ENCODE data around the gene MLH3.
"Not testable (repeated sequence)": the region's sequence is repeated elsewhere in the genome, so short reads cannot be mapped to it uniquely, and the experiment has no call there.

Gene MLH3

GRCh38 chr14:75050852-75051555, at the start of gene MLH3:
Gene MLH3, minus strand, starts transcription at chr14:75051467. Its CDS starts 1,812 bp downstream, at chr14:75049655.
- DNase-seq (peak; percentile 84), ATAC-seq (peak; percentile 52)

DNA sequence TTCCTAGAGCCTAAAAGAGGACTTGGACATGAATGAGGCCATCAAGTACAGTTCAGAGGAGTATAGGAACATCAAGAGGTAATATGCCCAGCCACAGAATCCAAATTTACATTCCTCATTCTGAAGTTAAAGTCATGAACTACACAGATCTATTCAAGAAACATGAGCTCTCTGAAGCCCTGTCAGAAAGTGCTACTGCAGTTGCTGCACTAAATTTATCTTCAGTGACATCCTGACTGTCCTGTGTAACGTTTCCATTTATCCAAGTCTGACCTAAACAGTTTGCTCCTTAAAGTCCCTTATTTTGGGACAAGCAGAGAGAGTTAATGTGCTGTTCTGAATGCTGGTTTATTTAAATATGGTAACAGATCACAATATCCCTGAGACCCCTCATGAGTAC, 47.4 kb upstream of the MLH3 start:
- no peak for ATAC-seq

DNA sequence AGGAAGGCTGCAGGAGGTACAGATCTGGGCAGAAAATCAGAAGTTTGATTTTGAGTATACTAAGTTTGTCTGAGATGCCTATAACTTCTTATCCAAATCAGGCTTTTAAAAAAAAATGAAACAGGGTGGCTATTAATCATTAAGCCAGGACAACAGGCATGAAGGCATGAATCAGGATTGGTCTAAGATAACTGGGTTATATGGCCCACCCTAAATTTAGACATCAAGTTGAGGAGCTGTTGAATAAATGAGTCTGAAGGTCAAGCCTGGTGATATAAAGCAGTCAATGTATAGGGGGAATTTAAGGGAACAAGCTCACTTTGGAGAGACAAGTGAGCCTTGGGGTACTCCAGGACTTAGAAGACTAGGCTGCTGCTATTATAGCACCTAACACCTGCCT, 46.9 kb upstream of the MLH3 start:
- DNase-seq = no peak
- ATAC-seq = no peak

More for the DNA sequence above, 47.4 kb upstream of the MLH3 start:
- DNase-seq = no peak

- no peak for DNase-seq
- no peak for ATAC-seq
Measured at GRCh38 chr14:75096959-75097358, 45.7 kb upstream of the MLH3 start.

- DNase-seq (no peak), ATAC-seq (no peak)
Measured at GRCh38 chr14:75095690-75096089, 44.4 kb upstream of the MLH3 start.

- DNase-seq (no peak), ATAC-seq (no peak)
Measured at GRCh38 chr14:75094896-75095295, 43.6 kb upstream of the MLH3 start.

DNA sequence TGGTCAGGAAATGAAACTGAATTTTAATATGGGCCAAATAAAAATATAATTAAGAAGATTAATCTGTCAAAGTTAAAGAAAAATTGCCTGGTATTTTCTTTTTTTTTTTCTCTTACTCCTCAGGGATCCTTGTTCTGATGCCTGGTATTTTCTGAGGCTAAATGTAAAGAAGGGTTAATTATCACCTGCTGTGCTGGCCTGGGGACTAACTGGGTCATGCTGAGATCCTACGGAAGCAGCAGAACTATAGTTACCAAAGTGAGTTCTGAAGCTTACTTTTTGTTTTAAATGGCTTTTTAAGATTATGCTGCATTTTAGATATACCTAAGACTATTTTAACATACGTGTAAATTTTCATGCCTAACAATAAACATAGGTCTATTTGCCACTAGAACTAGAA, 41.4 kb upstream of the MLH3 start:
- ATAC-seq = no peak
- DNase-seq = no peak

GRCh38 chr14:75091251-75091650, 40.0 kb upstream of the MLH3 start:
- DNase-seq (no peak), ATAC-seq (no peak)

DNA sequence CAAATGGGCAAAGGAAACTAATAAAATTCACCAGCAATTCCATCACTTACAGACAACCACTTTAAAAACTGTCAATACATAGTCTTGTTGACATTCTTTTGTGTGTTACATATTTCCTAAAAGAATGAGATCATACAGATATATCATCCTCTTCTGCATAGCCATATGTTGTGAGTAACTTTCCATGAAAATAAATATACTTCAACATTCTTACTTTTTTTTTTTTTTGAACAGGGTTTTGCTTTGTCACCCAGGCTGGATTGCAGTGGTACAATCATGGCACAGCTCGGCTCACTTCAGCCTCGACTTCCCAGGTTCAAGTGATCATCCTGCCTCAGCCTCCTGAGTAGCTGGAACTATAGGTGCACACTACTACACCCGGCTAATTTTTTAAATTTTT, 39.1 kb upstream of the MLH3 start:
- ATAC-seq = no peak

DNA sequence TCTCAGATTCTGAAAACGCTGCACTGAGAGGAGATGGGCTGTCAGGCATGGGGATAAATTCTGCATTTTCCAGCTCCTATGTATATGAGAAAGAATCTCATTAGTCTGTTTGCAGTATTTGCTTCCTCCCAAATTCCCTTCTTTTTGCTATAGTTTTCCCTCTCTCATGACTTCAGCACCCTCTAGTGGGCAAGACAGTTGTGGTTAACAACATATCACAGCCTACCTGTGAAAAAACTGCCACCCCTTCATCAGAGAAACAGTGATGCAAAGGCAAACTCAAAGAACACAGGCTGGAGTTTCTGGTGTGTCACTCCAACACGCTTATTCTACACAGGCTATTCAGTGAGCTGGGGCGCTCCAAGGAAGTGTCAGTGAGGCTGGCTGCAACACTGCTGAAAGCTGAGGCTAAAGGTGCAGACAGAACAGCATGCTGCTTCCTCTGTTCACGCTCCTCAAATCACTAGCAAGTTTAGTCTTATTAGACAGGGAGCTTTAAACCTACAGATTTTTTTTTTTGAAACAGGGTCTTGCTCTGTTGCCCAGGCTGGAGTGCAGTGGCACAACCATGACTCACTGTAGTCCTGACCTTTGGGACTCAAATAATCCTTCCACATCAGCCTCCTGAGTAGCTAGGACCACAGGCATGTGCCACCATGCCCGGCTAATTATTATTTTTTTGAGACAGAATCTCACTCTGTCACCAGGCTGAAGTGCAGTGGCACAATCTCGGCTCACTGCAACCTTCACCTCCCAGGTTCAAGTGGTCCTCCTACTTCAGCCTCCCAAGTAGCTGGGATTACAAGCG, 37.5 kb upstream of the MLH3 start:
- ATAC-seq (peak; percentile 40), DNase-seq (peak; percentile 40)

More for the DNA sequence above, 39.1 kb upstream of the MLH3 start:
- no peak for DNase-seq

DNA sequence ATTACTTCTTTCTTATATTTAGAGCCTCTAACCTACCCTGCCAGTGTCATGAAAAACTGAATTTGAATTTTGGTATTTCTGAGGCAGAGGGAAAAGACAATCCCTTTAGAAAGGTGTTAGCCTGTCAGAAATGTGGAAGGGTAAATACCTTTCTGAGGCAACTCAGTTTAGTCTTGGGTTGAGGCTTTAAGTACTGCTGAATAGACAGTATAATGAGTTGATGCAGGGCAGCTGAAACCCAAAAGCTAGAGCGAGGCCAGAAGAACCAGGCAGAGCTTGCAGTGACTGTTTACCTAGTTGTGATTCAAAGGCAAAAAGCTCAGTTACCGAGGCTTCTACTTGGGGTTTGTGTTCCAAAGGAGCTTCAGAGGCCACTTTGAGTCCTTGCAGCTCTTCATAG, 36.9 kb upstream of the MLH3 start:
- ATAC-seq (no peak), DNase-seq (no peak)

DNA sequence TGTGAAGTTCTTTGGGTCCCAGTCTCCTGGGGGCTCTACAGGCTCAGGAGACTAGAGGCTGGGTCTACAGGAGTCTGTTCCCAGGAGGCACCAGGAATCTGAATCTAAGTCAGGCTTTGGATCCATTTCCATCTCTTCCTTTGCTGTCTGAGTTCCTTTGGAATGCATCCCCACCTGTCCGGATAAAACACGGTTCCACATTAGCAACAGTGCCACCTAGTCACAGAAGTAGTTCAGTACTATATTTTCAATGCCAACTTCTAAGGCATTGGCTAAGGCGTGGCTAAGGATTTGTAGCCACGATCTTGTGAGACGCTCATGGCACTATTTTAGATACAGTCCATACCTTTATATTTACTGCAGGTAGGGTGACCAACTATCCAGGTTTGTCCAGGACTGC, 33.2 kb upstream of the MLH3 start:
- DNase-seq (no peak), ATAC-seq (no peak)

DNA sequence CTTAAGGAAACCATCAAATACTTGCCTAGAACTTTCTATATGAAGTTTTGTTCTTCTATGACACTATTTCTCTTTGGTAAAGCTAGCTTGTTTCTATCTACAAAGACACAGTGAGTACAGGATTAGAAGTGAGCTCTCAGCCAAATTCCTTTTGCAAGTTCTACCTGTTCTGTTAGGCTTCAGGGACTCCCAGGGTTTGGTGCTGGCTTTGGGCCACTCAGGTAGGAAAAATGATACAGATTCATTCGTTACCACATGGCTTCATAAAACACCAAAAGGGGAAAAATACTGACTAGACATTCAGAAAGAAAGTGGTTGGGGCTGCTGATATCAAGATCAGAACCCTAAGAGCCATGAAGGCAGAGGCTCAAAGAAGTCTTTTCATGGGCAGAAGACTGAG, 32.0 kb upstream of the MLH3 start:
- ATAC-seq (no peak), DNase-seq (no peak)

- no peak for ATAC-seq
- DNase-seq = no peak
Measured at GRCh38 chr14:75081660-75082229, 30.5 kb upstream of the MLH3 start.

DNA sequence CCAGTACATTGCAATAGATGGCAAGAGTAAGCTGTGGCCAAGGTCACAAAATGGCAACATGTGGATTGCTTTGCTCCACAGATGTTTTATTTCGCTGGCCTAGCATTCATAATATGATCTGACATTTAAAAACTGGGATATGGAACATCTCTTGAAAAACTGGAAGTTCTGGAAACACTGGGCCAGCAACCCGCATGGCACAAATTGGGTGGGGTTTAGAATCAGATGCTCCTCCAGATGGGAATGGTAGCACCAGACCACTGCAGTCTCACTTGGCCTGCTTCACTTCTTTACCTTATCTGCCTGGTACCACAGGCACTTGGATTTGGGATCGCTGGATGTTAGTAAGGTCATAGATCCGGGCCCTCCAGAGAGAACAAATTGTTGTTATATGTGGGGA, 28.3 kb upstream of the MLH3 start:
- DNase-seq (no peak), ATAC-seq (no peak)

DNA sequence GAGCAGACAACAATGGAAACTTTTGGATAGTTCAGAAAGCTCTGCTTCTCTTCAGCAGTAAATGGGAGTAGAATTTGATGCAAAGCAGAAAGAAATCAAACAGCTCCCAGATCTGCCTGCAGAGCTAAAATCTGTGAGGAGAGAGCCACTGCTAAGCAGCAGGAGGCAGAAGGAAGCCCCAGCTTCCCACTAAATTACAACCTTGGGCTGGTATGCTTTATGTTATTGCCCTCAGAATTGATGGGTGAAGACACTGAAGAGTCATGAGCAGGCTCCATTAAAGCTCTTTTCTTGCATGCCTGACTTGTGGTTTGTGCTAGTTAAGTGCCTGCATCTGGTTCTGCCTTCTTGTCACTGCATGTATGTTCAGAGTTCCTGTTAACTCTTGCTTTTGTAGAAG, 26.5 kb upstream of the MLH3 start:
- no peak for ATAC-seq
- DNase-seq = no peak

- no peak for DNase-seq
- ATAC-seq = no peak
Measured at GRCh38 chr14:75070383-75070782, 19.1 kb upstream of the MLH3 start.

DNA sequence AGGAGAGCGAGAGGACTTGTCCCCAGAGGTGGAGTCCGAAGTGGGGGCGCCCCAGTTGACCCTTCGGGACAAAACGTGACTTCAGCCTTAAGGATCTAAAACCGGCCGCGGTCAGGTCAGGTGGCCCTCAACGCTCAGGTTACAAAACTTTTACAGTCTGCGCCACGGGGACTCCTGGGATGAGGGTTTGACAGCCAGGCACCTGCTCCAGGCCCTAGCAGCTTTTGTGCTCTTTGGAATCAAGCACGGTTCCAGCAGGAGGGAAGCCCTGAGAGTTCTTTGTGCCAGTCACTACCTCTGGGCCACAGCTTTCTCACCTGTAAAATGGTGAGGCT, 18.5 kb upstream of the MLH3 start:
- no peak for DNase-seq
- no peak for ATAC-seq

GRCh38 chr14:75069121-75069810, 18.0 kb upstream of the MLH3 start, which contains the start of gene ZC2HC1C:
Gene ZC2HC1C, plus strand, starts transcription at chr14:75069641. Its CDS starts 933 bp downstream, at chr14:75070574.
- DNase-seq (peak; percentile 84), ATAC-seq (peak; percentile 92)

DNA sequence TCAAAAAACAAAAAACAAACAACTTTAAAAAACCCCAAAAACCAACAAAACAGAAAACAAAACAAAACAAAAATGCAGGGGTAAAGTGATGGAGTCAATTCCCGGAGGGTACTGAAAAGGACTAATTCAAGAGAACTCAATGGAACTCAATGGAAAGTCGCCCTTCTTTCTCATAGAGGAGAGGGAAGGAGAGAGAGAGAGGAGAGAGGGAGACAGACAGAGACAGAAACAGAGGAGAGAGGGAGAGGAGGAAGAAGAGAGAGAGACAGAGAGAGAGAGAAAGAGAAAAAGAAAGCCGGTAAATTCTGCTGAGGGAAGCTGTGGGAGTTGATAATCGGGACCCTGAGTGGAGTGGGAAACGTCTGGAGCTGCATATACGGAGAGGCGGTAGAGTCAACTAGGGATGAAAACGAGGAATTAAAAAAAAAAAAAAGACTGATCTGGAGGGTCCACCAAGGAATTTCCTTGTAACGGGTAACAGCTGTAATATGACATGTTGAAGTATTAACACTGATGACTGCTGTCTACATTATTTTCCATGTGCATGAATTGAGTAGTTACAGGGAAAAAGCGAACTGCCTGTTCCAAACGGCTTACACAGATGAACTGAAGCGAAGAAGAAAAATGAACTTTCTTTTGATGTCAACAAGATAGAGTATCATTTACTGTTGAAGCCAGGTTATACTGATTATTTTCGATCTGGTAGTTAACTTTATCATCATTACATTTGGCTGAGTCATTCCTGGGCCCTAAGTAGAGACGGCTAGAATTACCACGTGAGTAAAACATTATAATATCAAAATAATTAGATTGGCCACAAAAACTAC, 17.2 kb upstream of the MLH3 start:
- ATAC-seq = no peak
- DNase-seq = no peak

DNA sequence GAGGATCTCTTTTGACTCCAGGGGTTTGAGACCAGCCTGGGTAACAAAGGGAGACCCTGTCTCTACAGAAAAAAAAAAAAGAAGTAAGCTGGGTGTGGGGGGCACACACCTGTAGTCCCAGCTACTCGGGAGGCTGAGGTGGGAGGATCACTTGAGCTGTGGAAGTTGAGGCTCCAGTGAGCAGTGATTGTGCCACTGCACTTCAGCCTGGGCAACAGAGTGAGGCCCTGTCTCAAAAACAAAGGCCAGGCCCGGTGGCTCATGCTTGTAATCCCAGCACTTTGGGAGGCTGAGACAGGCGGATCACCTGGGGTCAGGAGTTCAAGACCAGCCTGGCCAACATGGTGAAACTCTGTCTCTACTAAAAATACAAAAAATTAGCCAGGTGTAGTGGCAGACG, 16.5 kb upstream of the MLH3 start:
- not testable (repeated sequence) for ATAC-seq, DNase-seq

- ATAC-seq = no peak
- no peak for DNase-seq
Measured at GRCh38 chr14:75067212-75067611, 15.9 kb upstream of the MLH3 start.

Data from stimulated activated naive CD8-positive, alpha-beta T cell treated with anti-CD3 and anti-CD28 coated beads, Interleukin-15, Interleukin-2, amounts not matched to agents 100 U/mL and 50 U/mL, for 24 hours (primary cell).